GM12891 (cell line): ENCODE data around the gene IST1.

Source experiments
- DNase-seq: peaks from one replicate; pipeline ENCODE4 v3.0.0; 2011; ENCODE audit warnings: low spot score; ENCODE audit not compliant: insufficient read length
- FAIRE-seq: peaks from 2 replicates; lab custom pipeline; 2011; peaks lifted over from hg19 to GRCh38; lab: Jason Lieb, UNC
- PAX5 ChIP-seq: IDR thresholded peaks from 2 replicates; pipeline ENCODE4 v1.6.1; 2011; ENCODE audit warnings: low read length, moderate library complexity, mild to moderate bottlenecking; ENCODE audit not compliant: insufficient read depth, severe bottlenecking
- POLR2A ChIP-seq: IDR thresholded peaks from 2 replicates; pipeline ENCODE4 v1.6.1; 2011; ENCODE audit warnings: low read depth, low read length, control low read depth
- POLR2AphosphoS5 ChIP-seq: IDR thresholded peaks from 2 replicates; pipeline ENCODE4 v1.6.1; 2011; ENCODE audit warnings: low read depth, low read length, control low read depth
- POU2F2 ChIP-seq: IDR thresholded peaks from 2 replicates; pipeline ENCODE4 v1.6.1; 2011; ENCODE audit warnings: low read depth, mild to moderate bottlenecking, control low read depth, low read length, moderate library complexity
- SPI1 ChIP-seq: IDR thresholded peaks from 2 replicates; pipeline ENCODE4 v1.6.1; 2011; ENCODE audit warnings: low read depth, low read length, control low read depth
- TAF1 ChIP-seq: IDR thresholded peaks from 2 replicates; pipeline ENCODE4 v1.6.1; 2011; ENCODE audit warnings: low read depth, low read length, control low read depth

The IST1 gene

GRCh38 chr16:71914802-71915201, 19.5 kb downstream of the IST1 start:
- no peak for TF ChIP-seq TAF1
- no peak for TF ChIP-seq PAX5
- TF ChIP-seq POLR2AphosphoS5 = no peak
- no peak for TF ChIP-seq POLR2A
- no peak for TF ChIP-seq SPI1
- TF ChIP-seq POU2F2 = no peak
- DNase-seq (no peak), FAIRE-seq (no peak)

GRCh38 chr16:71915350-71915749, 20.0 kb downstream of the IST1 start:
- DNase-seq (no peak), FAIRE-seq (no peak)
- TF ChIP-seq SPI1 (no peak), TAF1 (no peak), POLR2AphosphoS5 (no peak), POLR2A (no peak), POU2F2 (no peak), PAX5 (no peak)

- FAIRE-seq (no peak), DNase-seq (no peak)
- TF ChIP-seq TAF1 = no peak
- TF ChIP-seq PAX5 = no peak
- no peak for TF ChIP-seq SPI1
- no peak for TF ChIP-seq POLR2AphosphoS5
- TF ChIP-seq POLR2A = no peak
- no peak for TF ChIP-seq POU2F2
These were observed 21.1 kb downstream of the IST1 start for GRCh38 chr16:71916397-71916920.

- DNase-seq (no peak), FAIRE-seq (no peak)
- TF ChIP-seq PAX5 = no peak
- no peak for TF ChIP-seq POU2F2
- TF ChIP-seq POLR2AphosphoS5 = no peak
These were observed 22.6 kb downstream of the IST1 start for GRCh38 chr16:71917900-71918299.

GRCh38 chr16:71919035-71919434, 23.7 kb downstream of the IST1 start:
- TF ChIP-seq SPI1 = peak; percentile 99
- TF ChIP-seq POLR2A = no peak
- TF ChIP-seq POU2F2 = no peak
- no peak for TF ChIP-seq POLR2AphosphoS5
- TF ChIP-seq PAX5 = no peak
- DNase-seq (no peak), FAIRE-seq (peak; percentile 31)

- TF ChIP-seq POLR2AphosphoS5 (no peak), TAF1 (no peak), PAX5 (no peak), POU2F2 (no peak), POLR2A (no peak), SPI1 (no peak)
- DNase-seq = no peak
- FAIRE-seq = no peak
These were observed 25.3 kb downstream of the IST1 start for GRCh38 chr16:71920658-71921057.

- DNase-seq (no peak), FAIRE-seq (no peak)
- TF ChIP-seq PAX5 (no peak), POLR2A (no peak), SPI1 (no peak), POLR2AphosphoS5 (no peak), TAF1 (no peak), POU2F2 (no peak)
These were observed 28.8 kb downstream of the IST1 start for GRCh38 chr16:71923941-71924690.

GRCh38 chr16:71924710-71925109, 29.4 kb downstream of the IST1 start:
- no peak for DNase-seq
- no peak for FAIRE-seq
- TF ChIP-seq SPI1 (no peak), TAF1 (no peak), POLR2AphosphoS5 (no peak), POU2F2 (no peak), POLR2A (no peak), PAX5 (no peak)

GRCh38 chr16:71927383-71927782, 32.1 kb downstream of the IST1 start:
- DNase-seq = no peak
- TF ChIP-seq POU2F2 (no peak), PAX5 (no peak), POLR2AphosphoS5 (no peak), SPI1 (no peak), TAF1 (no peak)
- FAIRE-seq = no peak

- no peak for DNase-seq
- TF ChIP-seq POLR2A = no peak
- no peak for FAIRE-seq
These were observed 32.5 kb downstream of the IST1 start for GRCh38 chr16:71927787-71928186.
